ENCODE results near the gene NKTR. TPM values are rescaled to one million over a fixed set of nuclear protein-coding genes. Genes with fewer than 3 reads are reported as not detected.

The NKTR gene
- polyA plus RNA-seq, 3 donors = 2.6 to 78.5 (median 5.8) TPM

DNA sequence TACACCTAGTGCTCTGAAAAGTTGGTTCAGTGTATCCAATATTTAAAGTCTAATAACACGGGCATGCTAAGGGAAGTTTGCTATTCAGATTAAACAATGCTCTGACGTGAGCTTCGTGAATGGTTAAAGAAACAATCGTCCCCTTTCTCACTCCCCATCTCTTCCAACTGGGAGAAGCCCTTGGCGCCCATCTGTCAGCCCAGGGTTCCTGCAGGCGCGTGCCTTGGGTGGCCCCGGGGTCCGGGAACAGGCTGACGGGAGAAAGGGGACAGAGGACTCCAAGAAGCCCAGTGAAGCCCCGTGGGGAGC is 19.1 kb upstream of the NKTR start:
- H2AFZ ChIP-seq (ENCODE audit: insufficient read depth, low read depth, low read length, poor library complexity, severe bottlenecking) = peak overlapping the region; percentile 94
- peaks cover 0 to 6% of the 10 kb centered on the region in 2 donors for H3K36me3 ChIP-seq (replicated peaks in 1 of 2; ENCODE audit: control insufficient read depth in 1 of 2, insufficient read depth in 2 of 2, low read length in 2 of 2)
- H3K9ac ChIP-seq (ENCODE audit: insufficient read depth, low read length, poor library complexity, severe bottlenecking) = peak overlapping the region; percentile 77
- intact Hi-C loops (cut with micrococcal nuclease) = loop anchor here in 1 of 2 donors (10.0 kb wide), 1 partner anchor 73 kb away; the partner anchor contains the start of gene ZBTB47
- no peaks in the 10 kb centered on the region for H4K20me1 ChIP-seq (ENCODE audit: insufficient read depth, low read length)
- no peaks in the 10 kb centered on the region for H3K27me3 ChIP-seq (ENCODE audit: control insufficient read depth in 2 of 2, insufficient read depth in 2 of 2, low read length in 2 of 2)
- WGBS (ENCODE audit: insufficient coverage) = 0% methylated on average over 1 of the region's 11 CpGs
- peak overlapping the region; percentile 66 to 85 (median 74) for H3K4me3 ChIP-seq (replicated peaks in 1 of 3; ENCODE audit: low read depth in 2 of 3, low read length in 3 of 3)
- peaks cover 15 to 25% of the 10 kb centered on the region in 2 donors for H3K4me1 ChIP-seq (ENCODE audit: control insufficient read depth in 1 of 2, insufficient read depth in 2 of 2, low read length in 2 of 2)
- peak overlapping the region; percentile 70 to 85 for H3K27ac ChIP-seq (ENCODE audit: low read depth in 1 of 2, low read length in 2 of 2)
- TF ChIP-seq CTCF (IDR thresholded peaks at IDR 0.05) = no peak
- H3K4me2 ChIP-seq (replicated peaks; ENCODE audit: extremely low read depth, low read length, poor library complexity, severe bottlenecking) = peak overlapping the region; percentile 87
- Mint-ChIP-seq H3K4me3 (peak overlapping the region; percentile 88 to 91), H3K36me3 (peaks cover 12 to 16% of the 10 kb centered on the region in 2 donors), H3K27ac (peak overlapping the region in 4 of 7 donors; percentile 33 to 92 (median 62)), H3K4me1 (peaks cover 28% of the 10 kb centered on the region), H3K27me3 (ENCODE audit: low read depth in 3 of 3) (peaks cover 0 to 4% (median 0%) of the 10 kb centered on the region in 3 donors), H3K9me3 (peaks cover 0 to 4% (median 0%) of the 10 kb centered on the region in 7 donors)
- H3K79me2 ChIP-seq (ENCODE audit: insufficient read depth, low read length) = peaks cover 44% of the 10 kb centered on the region
- no peaks in the 10 kb centered on the region for H3K9me3 ChIP-seq (replicated peaks in 1 of 2; ENCODE audit: control insufficient read depth in 1 of 2, insufficient read depth in 1 of 2, low read length in 2 of 2)
- DNase-seq = no peak

- Mint-ChIP-seq H3K36me3 (peaks cover 12 to 16% of the 10 kb centered on the region in 2 donors), H3K27ac (peak within 1 kb of the TSS; percentile 85 to 98 (median 95)), H3K4me3 (peak within 1 kb of the TSS; percentile 88 to 91), H3K4me1 (peaks cover 28% of the 10 kb centered on the region), H3K9me3 (peaks cover 0 to 4% (median 0%) of the 10 kb centered on the region in 7 donors), H3K27me3 (ENCODE audit: low read depth in 3 of 3) (peaks cover 0 to 4% (median 0%) of the 10 kb centered on the region in 3 donors)
- H3K36me3 ChIP-seq (replicated peaks in 1 of 2; ENCODE audit: control insufficient read depth in 1 of 2, insufficient read depth in 2 of 2, low read length in 2 of 2) = peaks cover 0 to 6% of the 10 kb centered on the region in 2 donors
- H3K9ac ChIP-seq (ENCODE audit: insufficient read depth, low read length, poor library complexity, severe bottlenecking) = peak within 1 kb of the TSS; percentile 77
- under 1% methylated on average over 71 of the region's 77 CpGs for WGBS (ENCODE audit: insufficient coverage)
- peak; percentile 42 for TF ChIP-seq CTCF (IDR thresholded peaks at IDR 0.05)
- H4K20me1 ChIP-seq (ENCODE audit: insufficient read depth, low read length) = no peaks in the 10 kb centered on the region
- H3K4me1 ChIP-seq (ENCODE audit: control insufficient read depth in 1 of 2, insufficient read depth in 2 of 2, low read length in 2 of 2) = peaks cover 15 to 25% of the 10 kb centered on the region in 2 donors
- H3K4me2 ChIP-seq (replicated peaks; ENCODE audit: extremely low read depth, low read length, poor library complexity, severe bottlenecking) = peak within 1 kb of the TSS; percentile 87
- H3K79me2 ChIP-seq (ENCODE audit: insufficient read depth, low read length) = peaks cover 44% of the 10 kb centered on the region
- intact Hi-C loops (cut with micrococcal nuclease) = loop anchor here in 1 of 2 donors (10.0 kb wide), 1 partner anchor 73 kb away; the partner anchor contains the start of gene ZBTB47
- peak; percentile 79 to 84 (median 83) for DNase-seq
- peak within 1 kb of the TSS; percentile 66 to 85 (median 74) for H3K4me3 ChIP-seq (replicated peaks in 1 of 3; ENCODE audit: low read depth in 2 of 3, low read length in 3 of 3)
- H3K9me3 ChIP-seq (replicated peaks in 1 of 2; ENCODE audit: control insufficient read depth in 1 of 2, insufficient read depth in 1 of 2, low read length in 2 of 2) = no peaks in the 10 kb centered on the region
- H3K27ac ChIP-seq (ENCODE audit: low read depth in 1 of 2, low read length in 2 of 2) = peak within 1 kb of the TSS; percentile 70 to 85
- H2AFZ ChIP-seq (ENCODE audit: insufficient read depth, low read depth, low read length, poor library complexity, severe bottlenecking) = peak within 1 kb of the TSS; percentile 94
- H3K27me3 ChIP-seq (ENCODE audit: control insufficient read depth in 2 of 2, insufficient read depth in 2 of 2, low read length in 2 of 2) = no peaks in the 10 kb centered on the region
These were observed 18.6 kb upstream of the NKTR start, which contains the start of gene SEC22C for GRCh38 chr3:42581709-42582473. TSS of gene SEC22C (minus strand) at chr3:42581967. CDS start at chr3:42569046, 12,921 bp downstream.
